Measurements from ENCODE around the gene GLIS1. TPM values are rescaled to one million over a fixed set of nuclear protein-coding genes. Genes with fewer than 3 reads are reported as not detected.
A peak's percentile ranks its signal among the peaks of the same experiment; 100 is the strongest.

Gene GLIS1
- total and polyA plus RNA-seq, 2 experiments from 2014 or later: 0.22 to 0.61 TPM

GRCh38 chr1:53470155-53470554 is 268.8 kb downstream of the GLIS1 start:
- Histone ChIP-seq H3K27me3 (replicated peaks; ENCODE audit: insufficient read depth) (no peaks in the 10 kb centered on the region), H3K4me3 (peak overlapping the region; percentile 54), H3K9ac (no peak overlapping the region), H3K36me3 (ENCODE audit: low read depth) (no peaks in the 10 kb centered on the region), H3F3A (ENCODE audit: insufficient read depth) (no peaks in the 10 kb centered on the region), H3K79me2 (ENCODE audit: insufficient read depth) (no peaks in the 10 kb centered on the region), H3K4me2 (ENCODE audit: unreplicated experiment) (peak overlapping the region; percentile 35), H2AFZ (peak overlapping the region; percentile 17; the same call in 1 of the 2 replicates), H3K4me1 (ENCODE audit: insufficient read depth) (no peaks in the 10 kb centered on the region), H3K9me3 (ENCODE audit: low read depth) (no peaks in the 10 kb centered on the region), H3K9me2 (ENCODE audit: insufficient read depth) (no peaks in the 10 kb centered on the region), H4K20me1 (ENCODE audit: insufficient read depth) (no peaks in the 10 kb centered on the region), H3K27ac (no peak overlapping the region)
- TF ChIP-seq EZH2phosphoT487 (IDR thresholded peaks at IDR 0.05; ENCODE audit: insufficient read depth, low read depth): no peak
- no peak for TF ChIP-seq EZH2 (IDR thresholded peaks at IDR 0.05; ENCODE audit: insufficient read depth, poor library complexity, severe bottlenecking)
- DNase-seq: peak; percentile 90
- WGBS, 2 experiments (ENCODE audit: low coverage in 1 of 2, low lambda C conversion rate in 2 of 2, missing lambda C conversion rate in 2 of 2): 3 to 4% methylated on average over 26 to 28 of the region's 28 CpGs
- in situ Hi-C loops (cut with MboI): no loop called here

GRCh38 chr1:53469373-53469772 is 269.6 kb downstream of the GLIS1 start:
- no peaks in the 10 kb centered on the region for H3F3A ChIP-seq (ENCODE audit: insufficient read depth)
- H3K9me3 ChIP-seq (ENCODE audit: low read depth): no peaks in the 10 kb centered on the region

GRCh38 chr1:53468374-53468773 is 270.6 kb downstream of the GLIS1 start:
- no peak overlapping the region for H3K27ac ChIP-seq
- H3K79me2 ChIP-seq (ENCODE audit: insufficient read depth): no peaks in the 10 kb centered on the region
- 88 to 93% methylated on average over 2 of the region's 2 CpGs for whole genome bisulfite sequencing, 2 experiments (ENCODE audit: low coverage in 1 of 2, low lambda C conversion rate in 2 of 2, missing lambda C conversion rate in 2 of 2)
- H3K9me3 ChIP-seq (ENCODE audit: low read depth): no peaks in the 10 kb centered on the region
- H4K20me1 ChIP-seq (ENCODE audit: insufficient read depth): no peaks in the 10 kb centered on the region
- no peaks in the 10 kb centered on the region for H3K9me2 ChIP-seq (ENCODE audit: insufficient read depth)
- no peaks in the 10 kb centered on the region for H3K4me1 ChIP-seq (ENCODE audit: insufficient read depth)
- in situ Hi-C loops (cut with MboI): no loop called here
- no peaks in the 10 kb centered on the region for H3K36me3 ChIP-seq (ENCODE audit: low read depth)
- no peaks in the 10 kb centered on the region for H3K27me3 ChIP-seq (replicated peaks; ENCODE audit: insufficient read depth)
- H3F3A ChIP-seq (ENCODE audit: insufficient read depth): no peaks in the 10 kb centered on the region
- no peak overlapping the region for H3K9ac ChIP-seq
- H3K4me3 ChIP-seq: no peak overlapping the region
- H3K4me2 ChIP-seq (ENCODE audit: unreplicated experiment): no peak overlapping the region
- TF ChIP-seq EZH2phosphoT487 (IDR thresholded peaks at IDR 0.05; ENCODE audit: insufficient read depth, low read depth): no peak
- no peak for TF ChIP-seq EZH2 (IDR thresholded peaks at IDR 0.05; ENCODE audit: insufficient read depth, poor library complexity, severe bottlenecking)
- H2AFZ ChIP-seq: no peak overlapping the region
- DNase-seq: no peak

More at GRCh38 chr1:53469373-53469772, 269.6 kb downstream of the GLIS1 start:
- H3K9me2 ChIP-seq (ENCODE audit: insufficient read depth): no peaks in the 10 kb centered on the region
- no peak overlapping the region for H3K4me3 ChIP-seq
- H3K36me3 ChIP-seq (ENCODE audit: low read depth): no peaks in the 10 kb centered on the region
- 77 to 79% methylated on average over 5 of the region's 5 CpGs for WGBS, 2 experiments (ENCODE audit: low coverage in 1 of 2, low lambda C conversion rate in 2 of 2, missing lambda C conversion rate in 2 of 2)
- H3K9ac ChIP-seq: no peak overlapping the region
- H3K27me3 ChIP-seq (replicated peaks; ENCODE audit: insufficient read depth): no peaks in the 10 kb centered on the region
- no peak overlapping the region for H3K27ac ChIP-seq
- H3K79me2 ChIP-seq (ENCODE audit: insufficient read depth): no peaks in the 10 kb centered on the region
- no peak overlapping the region for H3K4me2 ChIP-seq (ENCODE audit: unreplicated experiment)
- in situ Hi-C loops (cut with MboI): no loop called here
- H3K4me1 ChIP-seq (ENCODE audit: insufficient read depth): no peaks in the 10 kb centered on the region
- no peak for TF ChIP-seq EZH2 (IDR thresholded peaks at IDR 0.05; ENCODE audit: insufficient read depth, poor library complexity, severe bottlenecking)
- TF ChIP-seq EZH2phosphoT487 (IDR thresholded peaks at IDR 0.05; ENCODE audit: insufficient read depth, low read depth): no peak
- H4K20me1 ChIP-seq (ENCODE audit: insufficient read depth): no peaks in the 10 kb centered on the region
- DNase-seq: no peak
- H2AFZ ChIP-seq: no peak overlapping the region

GRCh38 chr1:53467391-53467790 is 271.6 kb downstream of the GLIS1 start:
- H3K36me3 ChIP-seq (ENCODE audit: low read depth): no peaks in the 10 kb centered on the region
- no peaks in the 10 kb centered on the region for H3K4me1 ChIP-seq (ENCODE audit: insufficient read depth)
- no peaks in the 10 kb centered on the region for H3K9me3 ChIP-seq (ENCODE audit: low read depth)
- in situ Hi-C loops (cut with MboI): no loop called here
- no peaks in the 10 kb centered on the region for H3K27me3 ChIP-seq (replicated peaks; ENCODE audit: insufficient read depth)
- no peak overlapping the region for H3K27ac ChIP-seq
- DNase-seq: no peak
- H3K9me2 ChIP-seq (ENCODE audit: insufficient read depth): no peaks in the 10 kb centered on the region
- no peak overlapping the region for H2AFZ ChIP-seq
- H3K4me3 ChIP-seq: no peak overlapping the region
- H3K9ac ChIP-seq: no peak overlapping the region
- H3F3A ChIP-seq (ENCODE audit: insufficient read depth): no peaks in the 10 kb centered on the region
- H3K4me2 ChIP-seq (ENCODE audit: unreplicated experiment): no peak overlapping the region
- TF ChIP-seq EZH2phosphoT487 (IDR thresholded peaks at IDR 0.05; ENCODE audit: insufficient read depth, low read depth) (no peak), EZH2 (IDR thresholded peaks at IDR 0.05; ENCODE audit: insufficient read depth, poor library complexity, severe bottlenecking) (no peak)
- H3K79me2 ChIP-seq (ENCODE audit: insufficient read depth): no peaks in the 10 kb centered on the region
- no peaks in the 10 kb centered on the region for H4K20me1 ChIP-seq (ENCODE audit: insufficient read depth)

All from GM23248 (cell line).